Upper lobe of left lung (tissue), 6 donors: ENCODE measurements around the gene ME3. TPM values are rescaled to one million over a fixed set of nuclear protein-coding genes. Genes with fewer than 3 reads are reported as not detected.

ENCODE experiments used
- ATAC-seq, 2 donors: fragments of 200-7000 bp; cut with Tn5 transposase; one replicate each; pipeline ENCODE4 v1.9.1; 2022; ENCODE audit warnings: mild to moderate bottlenecking in 2 of 2, moderate library complexity in 2 of 2; ENCODE audit not compliant: low FRiP score in 2 of 2
- DNase-seq, 2 donors: peaks; one replicate each; pipeline ENCODE4 v3.0.0-alpha.2; 2019 to 2020
- H3K27ac ChIP-seq, 4 donors: fragments of 200-600 bp; sonication (generic); one replicate each; pipeline ENCODE4 v1.5.1; 2016 to 2019
- H3K27me3 ChIP-seq, 4 donors: fragments of 200-600 bp; sonication (generic); one replicate each; pipeline ENCODE4 v1.5.1; 2017 to 2019
- H3K36me3 ChIP-seq, 4 donors: fragments of 200-600 bp; sonication (generic); one replicate each; pipeline ENCODE4 v1.5.1; 2016 to 2019
- H3K4me1 ChIP-seq, 4 donors: fragments of 200-600 bp; sonication (generic); one replicate each; pipeline ENCODE4 v1.5.1; 2018 to 2019
- H3K4me3 ChIP-seq, 4 donors: fragments of 200-600 bp; sonication (generic); one replicate each; pipeline ENCODE4 v1.5.1; 2017 to 2019; ENCODE audit warnings: mild to moderate bottlenecking in 2 of 4, moderate library complexity in 1 of 4
- H3K9me3 ChIP-seq, 4 donors: fragments of 200-600 bp; sonication (generic); one replicate each; pipeline ENCODE4 v1.5.1; 2018 to 2019
- CTCF ChIP-seq, 6 experiments: fragments of 450-650 bp in 4 of 6; fragments of 200-600 bp in 2 of 6; sonication (generic) in 2 of 6; IDR thresholded peaks; one replicate each; pipeline ENCODE4 v1.5.1; 2016 to 2019; ENCODE audit warnings: antibody characterized with exemption in 6 of 6
- EP300 ChIP-seq, 4 donors: sonication (generic); formaldehyde crosslinking; IDR thresholded peaks; one replicate each; pipeline ENCODE4 v1.5.1; 2017; ENCODE audit warnings: antibody characterized with exemption in 4 of 4, control low read depth in 2 of 4
- POLR2A ChIP-seq, 4 donors: fragments of 450-650 bp; IDR thresholded peaks; one replicate each; pipeline ENCODE4 v1.5.1; 2016 to 2017; ENCODE audit warnings: antibody characterized with exemption in 4 of 4, mild to moderate bottlenecking in 2 of 4
- POLR2AphosphoS5 ChIP-seq, 2 donors: sonication (generic); formaldehyde crosslinking; IDR thresholded peaks; one replicate each; pipeline ENCODE4 v1.5.1; 2017; ENCODE audit warnings: antibody characterized with exemption in 2 of 2
- WGBS, 2 donors: methylation state at CpG; one replicate each; pipeline ENCODE4 v1.1.5; 2017 to 2018; 5-methylcytosine and 5-hydroxymethylcytosine counted together
- total RNA-seq, 6 donors: library from RNA; depleted of rRNA in 4 of 6; stranded (reverse); fragments of >200 nt in 4 of 6; gene quantifications; one replicate each; pipeline versions ENCODE4 v1.1.0 to v1.2.1, GENCODE V29; 2016 to 2021
- donor health status: DM: no; HTN: no; CAD: no; lungs with moderate emphysema.
- donor health status: DM: no; HTN: yes; CAD: no; lungs with severe emphysema.

ME3 gene
- total RNA-seq, 6 donors from 2014 or later = 19.5 to 56.6 (median 34.7) TPM

GRCh38 chr11:86592659-86593451 is 79.6 kb downstream of the ME3 start:
- Histone ChIP-seq H3K9me3 (no peaks in the 10 kb centered on the region), H3K27me3 (no peaks in the 10 kb centered on the region), H3K4me3 (no peak overlapping the region), H3K27ac (peak overlapping the region; percentile 12 to 66 (median 45)), H3K36me3 (no peaks in the 10 kb centered on the region), H3K4me1 (peaks cover 19 to 42% (median 39%) of the 10 kb centered on the region in 4 donors)
- WGBS, 2 donors = 42 to 48% methylated on average over 5 of the region's 5 CpGs
- ATAC-seq (peak; percentile 62 to 71), DNase-seq (peak in 1 of 2 donors; percentile 75)
- TF ChIP-seq CTCF (IDR thresholded peaks at IDR 0.05) (no peak), POLR2A (IDR thresholded peaks at IDR 0.05) (no peak), POLR2AphosphoS5 (IDR thresholded peaks at IDR 0.05) (peak in 1 of 2 donors; percentile 46), EP300 (IDR thresholded peaks at IDR 0.05) (peak in 2 of 4 donors; percentile 19 to 41)

GRCh38 chr11:86592047-86592591 is 80.3 kb downstream of the ME3 start:
- DNase-seq = peak in 1 of 2 donors; percentile 36
- 0 to 30% methylated on average over 1 of the region's 1 CpG for whole genome bisulfite sequencing, 2 donors
- TF ChIP-seq EP300 (IDR thresholded peaks at IDR 0.05) = peak in 1 of 4 donors; percentile 66
- no peak for TF ChIP-seq CTCF (IDR thresholded peaks at IDR 0.05)
- no peak for TF ChIP-seq POLR2A (IDR thresholded peaks at IDR 0.05)
- H3K27me3 ChIP-seq = no peaks in the 10 kb centered on the region
- H3K4me3 ChIP-seq = no peak overlapping the region
- H3K4me1 ChIP-seq = peaks cover 18 to 39% (median 34%) of the 10 kb centered on the region in 4 donors
- peak overlapping the region; percentile 12 to 66 (median 45) for H3K27ac ChIP-seq
- H3K36me3 ChIP-seq = no peaks in the 10 kb centered on the region
- ATAC-seq = peak in 1 of 2 donors; percentile 30
- H3K9me3 ChIP-seq = no peaks in the 10 kb centered on the region

GRCh38 chr11:86591631-86592030 is 80.8 kb downstream of the ME3 start:
- Histone ChIP-seq H3K4me1 (peaks cover 13 to 34% (median 30%) of the 10 kb centered on the region in 4 donors), H3K27me3 (no peaks in the 10 kb centered on the region), H3K9me3 (no peaks in the 10 kb centered on the region), H3K27ac (peak overlapping the region in 2 of 4 donors; percentile 32 to 66), H3K4me3 (no peak overlapping the region), H3K36me3 (no peaks in the 10 kb centered on the region)
- ATAC-seq (no peak), DNase-seq (no peak)
- TF ChIP-seq POLR2AphosphoS5 (IDR thresholded peaks at IDR 0.05) (no peak), CTCF (IDR thresholded peaks at IDR 0.05) (no peak), POLR2A (IDR thresholded peaks at IDR 0.05) (no peak), EP300 (IDR thresholded peaks at IDR 0.05) (no peak)
- 65 to 80% methylated on average over 4 of the region's 4 CpGs for WGBS, 2 donors

- H3K4me1 ChIP-seq = peaks cover 6 to 34% (median 24%) of the 10 kb centered on the region in 4 donors
- ATAC-seq (no peak), DNase-seq (no peak)
- TF ChIP-seq EP300 (IDR thresholded peaks at IDR 0.05) = no peak
- no peak for TF ChIP-seq POLR2A (IDR thresholded peaks at IDR 0.05)
- no peak for TF ChIP-seq CTCF (IDR thresholded peaks at IDR 0.05)
- TF ChIP-seq POLR2AphosphoS5 (IDR thresholded peaks at IDR 0.05) = no peak
- no peaks in the 10 kb centered on the region for H3K27me3 ChIP-seq
- H3K27ac ChIP-seq = no peak overlapping the region
- WGBS, 2 donors = 95 to 96% methylated on average over 7 of the region's 7 CpGs
- no peak overlapping the region for H3K4me3 ChIP-seq
- no peaks in the 10 kb centered on the region for H3K9me3 ChIP-seq
- no peaks in the 10 kb centered on the region for H3K36me3 ChIP-seq
Measured at GRCh38 chr11:86589856-86590589, 82.4 kb downstream of the ME3 start.
